HTR-8/SVneo (cell line): ENCODE measurements around the gene SLCO3A1.

Experiments used
- DNase-seq: peaks from one replicate; pipeline ENCODE4 v3.0.0; 2011; ENCODE audit warnings: low spot score, mixed read lengths; ENCODE audit not compliant: insufficient read length
- FAIRE-seq: peaks from 2 replicates; lab custom pipeline; 2011; peaks lifted over from hg19 to GRCh38; lab: Jason Lieb, UNC

SLCO3A1 gene

GRCh38 chr15:92109191-92109873 lies 255.8 kb downstream of the SLCO3A1 start:
- no peak for DNase-seq
- FAIRE-seq = no peak

DNA sequence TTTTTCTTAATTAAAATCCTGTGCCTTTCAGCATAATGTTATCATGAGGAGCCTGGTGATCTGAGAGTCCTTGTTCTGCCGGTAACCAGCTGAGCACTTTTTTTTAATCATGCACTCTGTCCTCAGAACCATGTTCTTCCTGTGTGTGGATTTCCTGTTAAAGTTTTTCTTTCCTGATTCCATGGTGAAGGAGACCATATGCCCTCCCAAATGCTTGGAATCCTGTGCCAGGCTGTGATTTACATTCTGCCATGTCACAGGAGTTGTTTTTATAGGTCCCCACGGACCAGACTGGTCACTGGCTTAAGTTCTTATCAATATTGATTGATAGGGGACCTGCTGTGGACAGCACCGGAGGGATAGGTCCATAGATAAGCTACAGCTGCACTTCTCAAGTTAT lies 257.8 kb downstream of the SLCO3A1 start:
- DNase-seq (no peak), FAIRE-seq (no peak)

GRCh38 chr15:92111751-92112150 lies 258.2 kb downstream of the SLCO3A1 start:
- DNase-seq = no peak
- FAIRE-seq = no peak

DNA sequence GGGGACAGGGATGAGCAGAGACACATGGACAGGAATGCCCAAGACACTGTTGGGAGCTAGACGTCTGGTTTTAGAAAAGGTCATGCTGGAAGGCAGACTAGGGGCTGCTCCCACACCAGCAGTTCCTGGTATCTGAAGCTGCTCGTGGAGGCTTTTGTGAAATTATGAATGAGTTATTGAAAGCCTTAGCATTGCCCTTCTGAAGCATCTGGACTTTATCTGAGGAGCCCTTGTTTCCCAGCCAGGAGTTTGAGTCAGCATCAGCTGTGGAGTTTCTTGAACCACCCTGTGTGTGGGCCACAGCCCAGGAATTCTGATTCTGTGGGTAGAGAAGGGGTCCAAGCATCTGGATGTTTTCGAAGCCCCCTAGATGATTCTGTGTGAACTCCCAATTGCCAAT lies 258.7 kb downstream of the SLCO3A1 start:
- no peak for FAIRE-seq
- no peak for DNase-seq

DNA sequence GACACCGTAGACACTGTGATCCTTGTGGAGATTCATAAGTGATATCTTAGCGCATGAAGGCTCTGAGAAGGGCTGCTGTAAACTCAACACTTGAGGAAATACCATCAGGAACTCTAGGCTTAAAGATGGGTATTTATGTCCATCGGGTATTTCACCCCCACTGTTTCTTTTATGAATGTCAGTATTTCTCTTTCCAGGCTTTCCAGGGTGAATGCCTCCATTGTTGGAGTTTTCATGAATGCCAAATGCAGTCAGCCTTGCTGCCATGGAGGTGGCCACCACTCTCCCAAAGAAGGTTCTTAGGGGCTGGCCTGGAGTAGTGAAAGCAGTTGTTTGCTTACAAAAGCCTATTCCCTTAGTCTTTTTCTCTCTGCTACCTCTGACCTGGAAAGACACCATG lies 259.2 kb downstream of the SLCO3A1 start:
- FAIRE-seq (no peak), DNase-seq (no peak)

DNA sequence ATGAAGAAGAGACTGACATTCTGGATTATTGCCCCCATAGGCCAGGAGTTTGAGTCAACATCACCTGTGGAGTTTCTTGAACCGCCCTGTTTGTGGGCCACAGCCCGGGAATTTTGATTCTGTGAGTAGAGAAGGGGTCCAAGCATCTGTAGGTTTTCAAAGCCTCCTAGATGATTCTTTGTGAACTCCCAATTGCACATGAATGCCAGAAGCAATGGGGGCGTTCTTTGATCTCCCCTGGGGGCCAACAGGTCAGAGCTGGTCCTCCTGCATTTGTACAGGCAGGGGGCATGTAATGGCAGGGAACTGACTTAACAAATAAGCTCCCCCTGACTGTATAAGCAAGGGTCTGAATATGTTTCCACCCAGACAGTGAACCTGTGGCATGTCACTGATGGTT lies 260.3 kb downstream of the SLCO3A1 start:
- FAIRE-seq (no peak), DNase-seq (no peak)

DNA sequence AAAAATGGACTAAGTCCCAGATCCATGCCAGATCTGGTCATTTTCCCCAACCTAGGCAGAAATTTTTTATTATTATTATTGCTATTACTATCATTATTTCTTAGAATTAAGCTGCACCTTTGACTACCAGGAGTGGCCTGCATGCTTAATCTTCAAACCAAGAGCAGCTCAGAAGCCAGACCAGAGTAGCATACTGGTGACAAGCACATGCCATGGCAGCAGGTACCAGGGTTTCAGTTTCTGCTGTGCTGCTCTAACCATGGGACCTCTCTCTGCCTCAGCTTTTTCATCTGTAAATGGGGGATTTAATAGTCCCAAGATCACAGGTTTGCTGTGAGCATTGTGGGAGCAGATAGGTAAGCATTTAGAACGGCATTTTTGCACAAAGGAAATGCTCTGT lies 262.3 kb downstream of the SLCO3A1 start:
- DNase-seq (no peak), FAIRE-seq (no peak)

GRCh38 chr15:92116330-92116729 lies 262.8 kb downstream of the SLCO3A1 start:
- DNase-seq (no peak), FAIRE-seq (no peak)

DNA sequence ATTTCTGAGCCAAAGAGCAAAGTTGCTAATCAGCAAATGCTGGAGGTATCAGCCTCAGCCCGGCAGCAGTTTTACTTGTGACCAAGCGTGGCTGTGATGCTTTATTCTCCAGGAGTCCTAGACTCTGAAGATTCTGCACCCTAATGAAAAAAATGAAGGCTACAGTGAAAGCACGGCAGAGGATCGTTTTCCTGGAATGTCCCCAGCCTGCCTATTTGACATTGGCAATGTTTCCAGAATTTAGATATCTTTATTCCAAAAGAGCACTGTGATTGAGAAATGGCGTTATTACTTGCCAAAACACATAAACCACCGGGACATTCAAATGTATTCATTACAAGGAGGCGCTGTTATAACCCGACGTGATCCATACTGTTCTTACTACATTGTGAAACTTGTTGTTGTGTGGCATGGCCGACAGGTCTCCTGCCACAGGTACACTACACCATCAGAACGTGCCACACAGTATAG lies 263.8 kb downstream of the SLCO3A1 start:
- no peak for FAIRE-seq
- DNase-seq = no peak

- DNase-seq (no peak), FAIRE-seq (no peak)
These were observed 264.8 kb downstream of the SLCO3A1 start for GRCh38 chr15:92118162-92118935.

GRCh38 chr15:92118936-92119325 lies 265.4 kb downstream of the SLCO3A1 start:
- DNase-seq = no peak
- FAIRE-seq = no peak

DNA sequence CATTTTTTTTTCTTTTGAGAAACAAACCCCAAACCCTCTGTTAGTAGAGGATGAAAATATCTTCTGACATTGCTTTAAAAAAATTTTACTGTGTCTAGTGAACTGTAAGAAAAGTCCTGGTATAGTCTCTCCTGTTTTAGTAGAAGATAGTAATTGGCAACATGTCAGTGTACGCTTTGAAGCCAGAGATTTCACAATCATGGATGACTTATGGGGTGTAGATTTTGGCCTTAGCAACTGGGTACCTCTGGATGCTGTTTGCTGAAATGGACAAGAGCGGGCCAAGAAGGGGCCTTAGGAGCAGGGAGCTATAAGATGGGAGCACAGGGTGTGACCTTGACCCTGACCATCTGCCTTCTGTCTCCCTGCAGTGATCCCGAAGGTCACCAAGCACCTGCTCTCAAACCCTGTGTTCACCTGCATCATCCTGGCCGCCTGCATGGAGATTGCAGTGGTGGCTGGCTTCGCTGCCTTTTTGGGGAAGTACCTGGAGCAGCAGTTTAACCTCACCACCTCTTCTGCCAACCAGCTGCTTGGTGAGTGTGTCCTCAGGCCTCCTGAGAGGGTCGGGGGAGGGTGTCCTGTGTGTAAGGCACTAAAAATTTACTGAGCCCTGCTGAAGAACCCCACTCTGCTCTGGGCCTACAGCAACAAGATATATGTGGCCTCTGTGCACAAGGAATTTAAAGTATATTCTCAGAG lies 266.7 kb downstream of the SLCO3A1 start:
- FAIRE-seq = no peak

GRCh38 chr15:92121047-92121446 lies 267.5 kb downstream of the SLCO3A1 start:
- FAIRE-seq = no peak
- DNase-seq = no peak

More for the DNA sequence above, 266.7 kb downstream of the SLCO3A1 start:
- DNase-seq = no peak

- FAIRE-seq = no peak
- DNase-seq = no peak
These were observed 268.8 kb downstream of the SLCO3A1 start for GRCh38 chr15:92122259-92122658.

DNA sequence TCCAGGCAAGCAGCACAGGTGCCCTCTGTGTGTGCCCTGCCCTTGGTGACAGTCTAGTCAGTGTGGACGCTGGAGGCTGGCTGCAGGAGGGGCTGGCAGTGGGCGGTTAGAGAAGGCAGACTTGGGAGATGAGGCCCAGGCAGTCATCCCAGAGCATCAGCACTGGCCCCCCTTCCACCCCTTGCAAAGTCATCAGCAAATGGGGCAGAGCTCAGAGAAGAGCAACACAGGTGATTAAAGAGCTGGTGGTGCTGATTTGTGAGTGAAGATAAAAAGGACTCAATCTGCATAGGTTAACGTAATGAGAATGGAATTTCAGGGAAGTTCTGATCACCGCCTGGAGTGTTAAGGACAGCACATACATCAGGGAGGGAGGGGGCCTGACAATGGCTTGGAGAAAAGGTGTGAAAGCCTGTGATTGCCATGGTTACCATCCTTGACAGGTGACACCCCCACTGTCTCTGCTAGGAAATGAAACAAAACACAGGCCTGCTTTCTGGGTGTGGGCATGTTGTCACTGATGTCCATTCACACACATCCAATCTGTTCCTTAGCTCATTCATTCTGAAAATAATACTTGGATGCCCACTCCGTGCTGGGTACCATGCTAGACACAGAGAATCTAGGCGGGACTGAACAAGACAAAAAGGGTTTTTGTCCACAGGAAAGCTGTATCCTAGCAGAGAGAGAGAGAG lies 270.6 kb downstream of the SLCO3A1 start:
- DNase-seq (no peak), FAIRE-seq (no peak)

GRCh38 chr15:92124657-92125010 lies 271.1 kb downstream of the SLCO3A1 start:
- FAIRE-seq (no peak), DNase-seq (no peak)

DNA sequence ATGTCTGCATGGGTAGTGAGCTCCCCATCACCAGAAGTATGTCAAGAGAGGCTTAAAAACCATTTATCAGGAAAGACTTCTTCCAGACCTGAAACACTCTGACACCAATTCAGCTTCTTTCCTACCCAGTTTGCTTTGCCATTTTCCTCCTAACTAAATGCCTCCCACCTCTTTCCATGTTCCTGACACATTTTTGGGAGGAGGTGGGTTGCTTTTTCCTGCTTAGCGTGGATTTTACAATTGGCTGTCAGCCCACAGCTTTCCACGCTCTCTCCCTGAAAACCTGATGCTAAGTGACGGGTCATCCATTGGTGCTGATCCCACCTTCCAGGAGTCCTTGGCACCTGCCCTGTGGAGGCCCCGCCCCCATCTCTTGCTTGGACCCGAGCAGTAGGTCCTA lies 275.3 kb downstream of the SLCO3A1 start:
- FAIRE-seq (no peak), DNase-seq (no peak)

- no peak for DNase-seq
- FAIRE-seq = no peak
These were observed 276.7 kb downstream of the SLCO3A1 start for GRCh38 chr15:92130244-92130643.

DNA sequence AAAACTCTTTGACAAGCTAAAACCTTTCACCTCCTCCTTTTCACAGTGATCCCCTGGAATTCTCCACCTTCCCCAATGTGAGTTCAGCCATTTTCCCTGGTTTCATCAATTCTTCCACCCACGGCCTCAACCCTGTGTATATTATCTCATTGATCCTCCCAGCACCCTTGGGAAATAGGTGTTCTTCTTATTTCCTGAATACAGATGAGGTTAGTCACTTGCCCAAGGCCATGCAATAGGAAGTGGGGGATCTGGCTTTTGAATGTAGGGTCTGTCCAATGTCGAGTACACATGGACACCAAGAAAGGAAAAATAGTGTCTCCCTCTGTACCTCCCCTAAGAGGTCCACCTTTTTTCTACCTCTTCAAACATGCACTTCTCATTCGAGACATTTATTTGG lies 277.4 kb downstream of the SLCO3A1 start:
- no peak for FAIRE-seq
- DNase-seq = no peak

DNA sequence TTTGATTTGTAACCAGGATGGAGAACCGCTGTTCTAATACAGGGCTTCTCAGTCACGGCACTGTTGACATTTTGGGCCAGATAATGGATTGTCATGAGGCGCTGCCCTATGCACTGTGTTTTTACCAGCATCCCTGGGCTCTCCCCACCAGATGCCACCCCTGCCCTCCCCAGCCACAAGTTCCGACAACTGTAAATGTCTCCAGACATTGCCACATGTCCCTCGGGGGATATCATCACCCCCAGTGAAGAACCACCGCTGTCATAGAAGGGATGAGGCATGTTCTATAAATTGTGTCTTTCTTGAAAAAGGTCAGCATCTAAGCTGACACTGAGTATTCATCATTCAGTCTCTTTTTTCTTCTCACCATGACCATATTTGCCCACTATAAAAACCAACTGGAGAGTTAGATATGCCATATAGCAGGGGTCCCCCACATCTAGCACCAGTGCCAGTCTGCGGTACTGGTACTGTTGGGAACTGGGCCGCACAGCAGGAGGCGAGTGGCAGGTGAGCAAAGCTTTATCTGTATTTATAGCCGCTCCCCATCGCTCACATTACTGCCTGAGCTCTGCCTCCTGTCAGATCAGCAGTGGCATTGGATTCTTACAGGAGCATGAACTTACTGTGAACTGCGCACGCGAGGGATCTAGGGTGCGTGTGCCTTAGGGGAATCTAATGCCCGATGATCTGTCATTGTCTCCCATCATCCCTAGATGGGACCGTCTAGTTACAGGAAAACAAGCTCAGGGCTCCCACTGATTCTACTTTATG lies 279.7 kb downstream of the SLCO3A1 start:
- DNase-seq (no peak), FAIRE-seq (no peak)
